GM13976 (cell line): ENCODE results near the gene SPCS2.
"Not testable (repeated sequence)": the region's sequence is repeated elsewhere in the genome, so short reads cannot be mapped to it uniquely, and the experiment has no call there.

ENCODE experiments used
- DNase-seq: peaks from one replicate; pipeline ENCODE4 v3.0.0; 2012; ENCODE audit warnings: low spot score
- CTCF ChIP-seq: IDR thresholded peaks from 2 replicates; pipeline ENCODE4 v1.5.1; 2012; ENCODE audit warnings: borderline replicate concordance, mild to moderate bottlenecking; ENCODE audit not compliant: insufficient read depth; ENCODE audit errors: extremely low read depth, missing control alignments, control extremely low read depth
- in situ Hi-C: fragments of 300-500 bp; cut with MboI; formaldehyde crosslinking; loops from one replicate; pipeline ENCODE4 v1.12.0; 2022; ENCODE audit warnings: low sequenced_read_pairs, mixed read lengths, inconsistent platforms; ENCODE audit not compliant: unreplicated experiment

Gene SPCS2

GRCh38 chr11:75004215-75004614 lies 55.1 kb downstream of the SPCS2 start:
- in situ Hi-C loops: no loop called here
- DNase-seq: no peak
- no peak for TF ChIP-seq CTCF

- no peak for DNase-seq
- in situ Hi-C loops: loop anchor here (10.0 kb wide), 1 partner anchor 67 kb away; the partner anchor contains the start of genes SPCS2 and XRRA1
- TF ChIP-seq CTCF: no peak
Measured at GRCh38 chr11:75011357-75011756, 62.3 kb downstream of the SPCS2 start.

- in situ Hi-C loops: loop anchor here (10.0 kb wide), 1 partner anchor 67 kb away; the partner anchor contains the start of genes SPCS2 and XRRA1
- DNase-seq: no peak
- no peak for TF ChIP-seq CTCF
Measured at GRCh38 chr11:75011872-75012271, 62.8 kb downstream of the SPCS2 start.

GRCh38 chr11:75013051-75013450 lies 64.0 kb downstream of the SPCS2 start:
- in situ Hi-C loops: loop anchor here (10.0 kb wide), 1 partner anchor 68 kb away; the partner anchor contains the start of genes SPCS2 and XRRA1
- TF ChIP-seq CTCF: no peak
- no peak for DNase-seq

- in situ Hi-C loops: loop anchor here (10.0 kb wide), 1 partner anchor 69 kb away; the partner anchor contains the start of genes SPCS2 and XRRA1
- no peak for TF ChIP-seq CTCF
- no peak for DNase-seq
Measured at GRCh38 chr11:75014129-75014528, 65.1 kb downstream of the SPCS2 start.

- DNase-seq: not testable (repeated sequence)
- in situ Hi-C loops: loop anchor here (10.0 kb wide), 1 partner anchor 74 kb away; the partner anchor contains the start of genes SPCS2 and XRRA1
Measured at GRCh38 chr11:75019200-75019599, 70.1 kb downstream of the SPCS2 start.

- in situ Hi-C loops: loop anchor here (10.0 kb wide), 2 partner anchors 194 to 224 kb away; partner anchors contain the start of gene TPBGL
Measured at GRCh38 chr11:75020328-75020727, 71.3 kb downstream of the SPCS2 start.

GRCh38 chr11:75022296-75022695 lies 73.2 kb downstream of the SPCS2 start:
- no peak for DNase-seq
- in situ Hi-C loops: loop anchor here (10.0 kb wide), 2 partner anchors 193 to 223 kb away; partner anchors contain the start of gene TPBGL
- TF ChIP-seq CTCF: no peak

More at GRCh38 chr11:75020328-75020727, 71.3 kb downstream of the SPCS2 start:
- DNase-seq: not testable (repeated sequence)
